MG63 (cell line): ENCODE measurements around the gene CYSTM1. TPM values are rescaled to one million over a fixed set of nuclear protein-coding genes. Genes with fewer than 3 reads are reported as not detected.

Experiments
- DNase-seq: peaks from one replicate; pipeline ENCODE4 v3.0.0-alpha.2; 2020
- H3K27me3 ChIP-seq: fragments of 250-450 bp; sonication (Bioruptor Pico); 2 replicates; pipeline ENCODE4 v1.5.1; 2020; ENCODE audit warnings: mild to moderate bottlenecking, moderate library complexity
- H3K36me3 ChIP-seq: fragments of 250-450 bp; sonication (Bioruptor Pico); 2 replicates; pipeline ENCODE4 v1.5.1; 2020; ENCODE audit warnings: mild to moderate bottlenecking, moderate library complexity
- H3K4me3 ChIP-seq: fragments of 250-450 bp; sonication (Bioruptor Pico); 2 replicates; pipeline ENCODE4 v1.5.1; 2020; ENCODE audit warnings: mild to moderate bottlenecking, moderate library complexity
- H3K9me3 ChIP-seq: fragments of 250-450 bp; sonication (Bioruptor Pico); 2 replicates; pipeline ENCODE4 v1.5.1; 2020; ENCODE audit warnings: mild to moderate bottlenecking, moderate library complexity
- total RNA-seq: library from RNA; depleted of rRNA; stranded (reverse); fragments of >200 nt; shearing (Covaris generic); gene quantifications from 2 replicates; pipeline ENCODE4 v1.2.3, GENCODE V29; 2014; ENCODE audit warnings: low replicate concordance

Gene CYSTM1
- total RNA-seq, 1 experiment from 2014 or later, result 29.4 TPM

DNA sequence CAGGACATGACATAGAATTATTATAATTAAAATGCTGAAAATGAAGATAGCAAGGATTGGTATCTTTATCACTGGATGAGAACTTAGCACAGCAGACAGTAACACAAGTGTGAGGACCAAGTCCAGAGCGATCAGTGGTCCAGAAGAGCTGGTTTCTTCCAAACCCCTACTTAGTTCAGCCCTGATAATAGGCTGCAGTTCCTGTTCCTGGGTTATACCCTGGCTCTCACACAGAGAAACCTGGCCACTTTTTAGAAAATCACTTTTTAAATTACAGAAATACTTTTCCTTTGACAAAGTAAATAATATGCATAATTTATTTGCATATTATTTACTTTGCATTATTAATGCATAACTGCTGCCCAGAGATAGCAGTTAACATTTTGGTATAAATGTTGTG, 40.3 kb downstream of the CYSTM1 start:
- no peaks in the 10 kb centered on the region for H3K9me3 ChIP-seq

DNA sequence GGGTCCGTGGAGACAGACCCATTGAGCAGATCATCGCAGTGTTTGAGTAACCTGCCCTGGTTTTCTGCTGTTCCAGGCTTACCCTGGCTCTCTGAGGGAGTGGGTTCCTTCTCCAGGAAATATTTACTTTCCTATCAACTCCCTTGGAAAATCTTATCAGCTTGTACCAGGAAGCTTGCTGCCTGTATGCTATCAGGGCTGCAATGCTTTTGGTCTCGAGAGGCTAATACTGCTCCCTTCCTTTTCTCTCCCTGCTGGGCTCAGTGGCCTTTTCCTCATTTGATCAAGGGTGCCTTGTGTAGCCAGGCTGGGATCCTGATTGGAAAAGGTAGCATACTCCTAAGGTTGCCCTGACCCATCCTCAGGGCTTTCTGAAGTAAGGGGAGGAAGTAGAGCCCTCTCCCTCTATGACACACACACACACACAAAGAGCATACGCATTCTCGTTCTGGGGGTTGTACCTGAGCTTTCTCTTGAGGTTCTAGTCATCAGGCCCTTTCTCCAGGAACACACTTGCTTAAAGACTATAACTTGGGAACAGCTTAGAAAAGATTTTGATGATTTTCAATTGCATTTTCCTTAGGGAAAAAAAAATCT, 41.6 kb downstream of the CYSTM1 start:
- no peaks in the 10 kb centered on the region for H3K27me3 ChIP-seq
- no peak overlapping the region for H3K4me3 ChIP-seq
- no peak for DNase-seq
- H3K9me3 ChIP-seq, result no peaks in the 10 kb centered on the region
- H3K36me3 ChIP-seq, result no peaks in the 10 kb centered on the region

More for the DNA sequence above, 40.3 kb downstream of the CYSTM1 start:
- Histone ChIP-seq H3K36me3 (no peaks in the 10 kb centered on the region), H3K27me3 (no peaks in the 10 kb centered on the region), H3K4me3 (no peak overlapping the region)
- no peak for DNase-seq

DNA sequence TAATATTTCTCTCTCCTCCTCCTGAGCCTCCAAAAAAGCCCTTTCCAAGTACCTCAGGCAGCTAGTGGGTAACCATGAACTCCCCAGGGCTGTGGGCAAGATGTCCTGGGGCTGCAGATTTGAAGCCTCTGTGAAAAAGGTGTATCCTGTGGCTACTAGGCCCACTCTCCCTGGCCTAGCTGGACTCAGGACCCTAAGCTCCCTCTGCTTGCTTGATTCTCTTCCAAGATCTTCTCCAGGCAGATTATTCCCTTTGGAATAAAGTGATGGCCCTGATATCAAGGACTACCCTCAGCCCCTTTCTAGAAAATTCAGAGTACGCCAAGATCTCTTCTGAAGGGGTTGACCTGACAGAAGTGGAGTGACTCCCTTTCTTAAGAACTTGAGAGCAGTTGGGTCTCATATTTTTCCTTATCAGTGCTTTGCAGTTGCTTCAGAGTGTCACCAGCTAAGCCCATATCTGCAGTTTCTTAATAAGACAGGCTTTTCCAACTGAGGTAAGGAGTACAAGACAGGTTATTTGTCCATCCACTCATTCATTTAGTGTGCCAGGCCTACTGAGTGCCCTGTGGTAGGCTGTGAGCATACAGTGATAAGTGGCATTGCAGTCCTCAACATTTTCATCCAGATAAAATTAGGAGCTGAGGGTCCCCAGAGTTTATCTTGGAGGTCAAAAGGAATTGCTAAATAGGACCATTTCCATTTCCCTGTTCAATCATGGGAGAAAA, 42.5 kb downstream of the CYSTM1 start:
- no peaks in the 10 kb centered on the region for H3K9me3 ChIP-seq
- no peak for DNase-seq
- H3K27me3 ChIP-seq, result no peaks in the 10 kb centered on the region
- H3K36me3 ChIP-seq, result no peaks in the 10 kb centered on the region
- H3K4me3 ChIP-seq, result no peak overlapping the region

DNA sequence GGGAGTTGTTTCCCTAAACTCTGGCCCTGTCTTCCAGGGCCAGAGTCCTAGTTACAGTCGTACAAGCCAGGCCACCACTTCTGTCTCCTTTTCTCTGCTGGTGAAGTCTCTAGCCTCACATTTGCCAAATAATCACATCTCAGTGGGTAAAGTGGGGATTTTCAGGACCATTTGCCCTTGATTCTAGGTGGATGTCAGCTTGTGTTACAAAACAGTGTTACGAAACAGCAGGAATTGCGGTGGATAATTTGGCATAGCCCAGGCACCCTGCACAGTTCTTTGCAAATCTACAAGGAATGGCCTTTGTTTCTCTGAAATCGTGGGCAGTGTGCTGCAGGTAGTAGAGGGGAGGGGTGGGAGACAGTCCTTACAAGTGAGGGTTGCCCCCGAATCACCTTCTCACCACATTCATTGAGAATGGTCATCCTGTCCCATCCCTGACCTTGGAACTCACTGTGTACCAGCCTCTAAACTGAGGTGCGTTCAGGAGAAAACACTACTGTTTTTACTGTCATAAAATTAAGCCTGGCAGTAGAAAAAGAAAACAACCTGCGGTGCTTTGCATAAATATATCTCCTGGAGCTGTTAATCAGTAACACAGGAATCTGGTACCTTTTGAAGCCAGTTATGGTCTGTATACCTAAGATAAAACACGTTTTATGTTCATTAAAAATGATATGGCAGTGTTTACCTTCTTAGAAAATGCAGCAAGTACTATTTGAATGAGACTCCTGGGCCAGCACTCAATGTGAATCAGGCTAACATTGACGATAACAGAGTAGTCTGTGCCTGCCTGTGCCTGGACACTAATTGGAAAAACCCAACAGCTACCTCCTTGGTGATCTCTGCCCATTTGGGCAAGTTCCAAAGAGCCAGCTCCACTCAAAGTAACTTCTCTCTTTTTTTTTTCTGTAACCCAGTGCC, 44.3 kb downstream of the CYSTM1 start:
- Histone ChIP-seq H3K36me3 (no peaks in the 10 kb centered on the region), H3K9me3 (no peaks in the 10 kb centered on the region), H3K27me3 (no peaks in the 10 kb centered on the region), H3K4me3 (no peak overlapping the region)
- peak; percentile 40 for DNase-seq

DNA sequence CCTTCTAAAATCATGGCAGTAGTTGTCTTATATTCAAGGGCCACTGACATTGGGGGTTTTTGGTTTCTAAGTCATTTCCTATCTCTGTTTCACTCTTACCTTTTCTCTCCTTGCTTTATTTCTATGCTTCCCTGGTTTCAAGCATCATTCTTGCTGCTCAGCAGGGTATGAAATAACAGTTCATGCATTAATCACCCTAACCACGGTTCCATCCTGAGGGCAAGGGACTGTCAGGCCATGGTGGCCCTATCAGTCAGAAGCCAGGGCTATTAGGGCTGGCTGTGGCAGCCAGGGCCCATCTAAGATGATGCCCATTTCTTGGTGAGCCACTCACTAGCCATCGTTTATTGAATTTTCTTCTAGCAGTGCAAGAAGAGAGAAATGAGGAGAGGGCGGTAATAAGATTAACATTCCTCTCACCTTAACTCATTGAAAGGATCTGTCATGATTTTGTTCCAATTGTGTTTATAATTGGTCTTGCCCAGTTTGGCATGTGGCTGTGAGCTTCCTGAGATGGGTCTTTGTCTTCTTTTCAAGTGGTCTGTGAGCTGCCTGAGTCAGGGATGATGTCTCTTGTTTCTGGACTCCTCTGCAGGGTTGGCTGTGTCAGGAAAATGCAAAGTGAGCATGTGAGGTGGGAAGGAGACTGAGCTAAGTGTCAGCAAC, 45.2 kb downstream of the CYSTM1 start:
- H3K27me3 ChIP-seq, result no peaks in the 10 kb centered on the region
- H3K4me3 ChIP-seq, result no peak overlapping the region
- no peaks in the 10 kb centered on the region for H3K9me3 ChIP-seq
- H3K36me3 ChIP-seq, result no peaks in the 10 kb centered on the region
- DNase-seq, result peak; percentile 84

DNA sequence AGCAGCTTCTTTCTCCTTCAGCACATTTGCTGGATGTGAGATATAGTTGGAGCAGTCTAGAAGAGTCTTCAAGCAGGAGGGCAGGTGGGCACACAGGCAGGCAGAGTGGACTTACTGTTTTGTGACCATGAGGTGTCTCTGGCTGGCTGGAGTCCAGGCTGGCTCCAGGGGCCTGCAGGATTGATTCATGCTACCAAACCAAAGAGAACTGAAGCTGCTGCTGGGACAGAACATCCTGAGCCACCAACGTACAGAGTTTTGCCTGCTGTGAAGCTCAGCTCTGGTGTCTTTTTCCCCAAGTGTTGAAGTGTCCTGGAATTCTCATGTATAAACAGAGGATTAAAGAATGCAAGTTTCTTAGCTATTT, 45.7 kb downstream of the CYSTM1 start:
- Histone ChIP-seq H3K9me3 (no peaks in the 10 kb centered on the region), H3K27me3 (no peaks in the 10 kb centered on the region), H3K36me3 (no peaks in the 10 kb centered on the region), H3K4me3 (no peak overlapping the region)
- no peak for DNase-seq

DNA sequence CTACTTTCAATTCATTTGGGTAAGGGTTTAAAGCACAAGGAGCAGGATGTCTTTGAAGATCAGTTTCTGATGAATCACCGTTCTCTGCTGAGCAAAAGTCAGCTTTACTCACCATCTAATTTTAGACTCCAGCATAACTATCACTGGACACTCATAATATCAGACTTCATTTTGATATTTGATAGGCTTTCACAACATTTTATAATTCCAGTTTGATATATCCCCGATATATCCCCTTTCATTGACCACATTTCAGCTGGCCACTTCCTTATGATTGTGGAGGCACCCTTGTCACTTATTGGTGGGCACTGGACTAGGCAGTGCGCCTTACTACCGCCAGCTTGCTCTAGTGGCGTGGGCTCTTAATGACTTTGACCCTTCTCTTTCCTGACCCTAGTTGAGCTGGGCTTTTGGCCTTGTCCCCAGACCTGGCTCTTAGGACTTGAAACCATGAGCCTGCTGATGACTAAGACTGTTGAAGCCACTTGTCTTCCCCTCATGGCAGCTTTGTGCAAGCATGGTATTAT, 46.8 kb downstream of the CYSTM1 start:
- Histone ChIP-seq H3K36me3 (no peaks in the 10 kb centered on the region), H3K27me3 (no peaks in the 10 kb centered on the region), H3K9me3 (no peaks in the 10 kb centered on the region), H3K4me3 (no peak overlapping the region)
- peak; percentile 77 for DNase-seq

DNA sequence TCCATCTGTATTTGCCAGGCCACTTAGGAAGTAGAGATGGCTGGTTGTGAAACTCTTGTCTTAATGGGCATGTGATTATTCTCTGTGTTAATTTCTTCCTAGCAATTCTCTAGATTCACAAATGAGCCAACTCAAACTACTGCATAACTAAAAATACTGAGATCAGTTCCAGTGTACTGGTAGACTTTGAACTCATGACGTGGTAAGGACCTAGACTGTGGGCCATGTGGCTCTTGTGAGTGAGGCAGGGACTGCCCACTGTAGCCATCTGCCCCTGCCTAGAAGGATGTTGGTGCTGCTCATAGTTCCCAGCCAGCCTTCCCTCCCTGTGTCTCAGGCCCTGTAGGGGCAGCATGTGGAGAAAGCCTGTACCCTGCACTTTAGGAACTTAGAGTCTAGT, 47.4 kb downstream of the CYSTM1 start:
- Histone ChIP-seq H3K36me3 (no peaks in the 10 kb centered on the region), H3K9me3 (no peaks in the 10 kb centered on the region), H3K27me3 (no peaks in the 10 kb centered on the region), H3K4me3 (no peak overlapping the region)
- no peak for DNase-seq

DNA sequence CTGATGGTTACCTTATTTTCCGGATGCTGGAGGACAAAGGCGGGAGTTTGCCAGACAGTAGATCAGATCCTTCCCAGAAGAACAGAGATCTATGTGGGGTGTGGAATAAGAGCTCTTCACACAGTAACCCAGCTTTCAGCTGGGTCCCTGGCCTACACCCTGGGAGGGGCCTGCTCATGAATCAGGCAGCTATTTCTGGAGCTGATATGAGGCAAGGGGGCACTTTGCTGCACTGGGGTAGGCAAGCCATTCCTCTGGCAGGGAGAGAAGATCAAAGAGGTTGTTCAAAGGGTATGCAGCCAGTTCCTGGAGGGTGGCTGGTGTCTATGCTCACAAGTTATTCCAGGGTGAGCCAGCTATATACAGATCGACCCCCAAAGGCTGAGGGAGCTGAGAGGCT, 48.6 kb downstream of the CYSTM1 start:
- Histone ChIP-seq H3K4me3 (no peak overlapping the region), H3K27me3 (no peaks in the 10 kb centered on the region), H3K9me3 (no peaks in the 10 kb centered on the region), H3K36me3 (no peaks in the 10 kb centered on the region)
- no peak for DNase-seq

DNA sequence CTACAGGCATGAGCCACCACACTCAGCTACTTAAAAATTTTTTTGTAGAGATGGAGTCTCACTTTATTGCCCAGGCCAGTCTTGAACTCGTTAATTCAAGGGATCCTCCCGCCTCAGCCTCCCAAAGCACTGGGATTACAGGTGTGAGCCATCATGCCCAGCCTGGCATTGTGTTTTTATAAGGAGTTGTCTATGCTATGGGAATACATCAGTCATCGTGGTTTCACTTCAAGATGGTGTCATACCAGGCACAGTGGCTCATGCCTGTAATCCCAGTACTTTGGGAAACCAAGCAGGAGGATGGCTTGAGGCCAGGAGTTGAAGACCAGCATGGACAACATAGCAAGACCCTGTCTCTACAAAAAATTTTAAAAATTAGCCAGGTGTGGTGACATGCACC, 49.7 kb downstream of the CYSTM1 start:
- no peaks in the 10 kb centered on the region for H3K27me3 ChIP-seq
- no peaks in the 10 kb centered on the region for H3K9me3 ChIP-seq
- no peak for DNase-seq
- no peak overlapping the region for H3K4me3 ChIP-seq
- no peaks in the 10 kb centered on the region for H3K36me3 ChIP-seq

DNA sequence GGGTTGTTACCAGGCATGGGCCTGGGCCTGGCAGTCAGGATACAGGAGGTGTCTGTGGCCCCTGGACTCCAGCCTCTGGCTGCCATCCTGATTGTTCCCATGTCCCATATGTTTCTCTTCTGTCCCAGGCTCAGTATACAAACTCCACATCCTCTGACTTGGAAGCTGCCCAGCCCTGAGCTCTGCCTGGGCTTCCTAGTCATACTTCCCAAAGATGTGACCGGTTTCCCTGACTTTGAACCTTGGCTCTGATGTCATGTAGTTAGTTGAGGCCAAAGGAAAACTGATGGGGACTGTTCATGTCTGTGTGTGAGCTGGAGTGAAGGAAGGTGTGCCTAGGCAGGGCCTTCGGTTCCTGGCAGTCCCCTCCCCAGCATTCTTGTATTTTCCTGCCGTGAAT, 50.4 kb downstream of the CYSTM1 start:
- DNase-seq, result no peak
- no peaks in the 10 kb centered on the region for H3K27me3 ChIP-seq

DNA sequence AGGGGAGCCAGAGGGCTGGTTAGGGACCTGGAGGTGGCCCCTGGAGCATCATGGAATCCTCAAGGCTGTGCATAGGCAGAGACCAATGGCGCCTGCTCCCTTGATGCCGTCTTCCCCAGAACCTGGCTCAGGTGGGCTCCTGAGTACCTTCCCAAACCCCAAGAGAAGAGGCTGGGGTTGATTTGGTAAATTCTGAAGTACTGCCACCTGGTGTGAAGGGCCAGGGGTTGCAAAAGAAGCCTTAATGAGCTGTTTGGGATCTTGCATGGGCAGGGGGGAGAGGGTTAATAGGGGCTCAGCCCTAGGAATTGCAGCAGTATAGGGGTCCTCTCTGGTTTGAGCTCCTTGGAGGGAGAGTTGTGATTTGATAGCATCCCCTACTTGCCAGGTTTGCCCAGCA, 52.1 kb downstream of the CYSTM1 start:
- no peaks in the 10 kb centered on the region for H3K36me3 ChIP-seq

More for the DNA sequence above, 50.4 kb downstream of the CYSTM1 start:
- Histone ChIP-seq H3K4me3 (no peak overlapping the region), H3K9me3 (no peaks in the 10 kb centered on the region), H3K36me3 (no peaks in the 10 kb centered on the region)

DNA sequence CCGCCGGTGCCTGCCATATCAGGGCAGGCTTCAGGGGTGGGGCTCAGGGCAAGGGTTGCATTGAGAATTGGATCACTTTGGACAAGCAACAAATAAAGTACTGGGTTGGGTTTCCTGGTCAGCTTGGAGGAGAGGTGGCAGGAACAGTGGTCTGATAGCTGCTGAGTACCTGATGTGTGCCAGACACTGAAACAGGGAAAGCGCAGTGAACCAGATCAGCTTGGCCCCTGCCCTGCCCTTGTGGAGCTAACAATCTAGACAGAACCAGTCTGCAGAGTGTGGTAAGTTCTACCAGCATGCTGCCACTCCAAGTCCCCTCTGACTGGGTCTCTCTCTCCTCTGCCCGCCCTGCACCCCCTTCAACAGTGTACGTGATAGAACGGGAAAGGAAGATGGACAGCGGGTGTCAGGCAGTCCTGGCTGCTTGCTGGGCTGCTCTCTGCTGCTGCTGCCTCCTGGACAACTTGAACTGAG, 53.4 kb downstream of the CYSTM1 start:
- Histone ChIP-seq H3K27me3 (no peaks in the 10 kb centered on the region), H3K4me3 (no peak overlapping the region), H3K9me3 (no peaks in the 10 kb centered on the region), H3K36me3 (no peaks in the 10 kb centered on the region)
- no peak for DNase-seq

More for the DNA sequence above, 52.1 kb downstream of the CYSTM1 start:
- no peak overlapping the region for H3K4me3 ChIP-seq
- no peak for DNase-seq
- H3K27me3 ChIP-seq, result no peaks in the 10 kb centered on the region
- no peaks in the 10 kb centered on the region for H3K9me3 ChIP-seq

DNA sequence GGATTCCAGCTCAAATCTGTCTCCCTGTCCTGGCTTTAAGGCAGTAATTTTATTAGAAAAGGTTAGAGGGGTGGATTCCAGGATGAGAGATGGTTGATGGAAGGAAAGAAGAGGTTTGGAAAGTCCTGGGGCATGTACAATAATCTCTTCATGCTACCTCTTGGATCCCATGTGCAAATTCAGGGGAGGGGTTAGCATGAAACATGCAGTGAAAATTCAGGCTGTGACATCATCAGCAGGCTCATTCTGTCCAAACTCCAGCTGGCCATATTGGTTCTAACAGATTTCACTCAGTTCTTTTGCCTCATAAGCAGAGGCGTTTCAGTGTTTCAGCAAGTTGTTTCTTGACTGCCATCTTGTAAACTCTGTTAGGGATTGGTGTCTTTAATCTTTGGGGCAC, 55.4 kb downstream of the CYSTM1 start:
- Histone ChIP-seq H3K9me3 (no peaks in the 10 kb centered on the region), H3K27me3 (no peaks in the 10 kb centered on the region)

DNA sequence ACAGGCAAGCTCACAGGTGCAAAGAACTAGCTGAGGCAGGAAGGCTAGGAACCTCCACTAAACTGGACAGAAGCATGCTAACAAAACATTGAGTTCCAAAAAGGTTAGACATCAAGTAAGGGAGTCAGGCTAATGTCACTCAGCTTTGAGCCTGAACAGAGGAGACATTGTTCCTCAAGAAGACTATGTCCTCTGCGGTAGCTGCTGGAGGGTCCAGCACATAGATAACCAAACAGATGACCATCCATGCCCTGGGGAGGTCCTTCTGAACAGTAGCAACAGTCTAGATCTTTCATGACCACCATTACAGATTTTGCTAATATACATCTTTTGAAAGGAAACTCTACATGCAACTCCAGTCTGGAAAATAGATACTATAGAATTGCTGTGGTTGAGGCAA, 57.7 kb downstream of the CYSTM1 start:
- Histone ChIP-seq H3K9me3 (no peaks in the 10 kb centered on the region), H3K4me3 (no peak overlapping the region), H3K36me3 (no peaks in the 10 kb centered on the region), H3K27me3 (no peaks in the 10 kb centered on the region)
- no peak for DNase-seq

More for the DNA sequence above, 55.4 kb downstream of the CYSTM1 start:
- no peak for DNase-seq
- Histone ChIP-seq H3K36me3 (no peaks in the 10 kb centered on the region), H3K4me3 (no peak overlapping the region)

DNA sequence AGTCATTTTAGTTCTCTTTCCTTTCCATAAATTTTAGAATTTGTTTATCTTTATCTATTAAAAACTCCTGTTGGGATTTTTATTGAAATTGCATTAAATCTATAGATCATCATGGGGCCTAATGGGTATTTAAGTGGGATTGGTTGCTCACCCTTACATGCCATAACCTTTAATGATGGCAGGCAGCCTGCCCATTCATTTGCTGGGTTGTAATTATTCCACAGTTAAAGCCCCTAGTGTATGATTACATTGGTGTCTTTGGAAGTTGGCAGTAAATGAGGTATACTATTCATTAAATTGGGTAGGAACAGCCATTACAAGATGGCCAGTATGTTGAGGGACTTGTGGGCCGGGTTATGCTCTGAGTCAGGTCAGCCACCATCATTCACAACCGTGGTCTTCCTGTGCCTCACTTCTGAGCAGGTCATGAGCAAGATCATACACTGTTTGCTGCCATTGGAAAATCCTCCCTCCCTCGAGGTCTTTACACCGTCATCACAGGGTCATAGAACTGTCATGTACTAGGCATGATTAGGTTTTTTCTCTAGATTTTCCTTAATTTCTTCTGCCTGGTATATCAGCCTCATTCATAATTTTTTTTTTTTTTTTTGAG, 59.5 kb downstream of the CYSTM1 start:
- DNase-seq, result no peak
- Histone ChIP-seq H3K27me3 (no peaks in the 10 kb centered on the region), H3K4me3 (no peak overlapping the region), H3K36me3 (no peaks in the 10 kb centered on the region), H3K9me3 (no peaks in the 10 kb centered on the region)
